H9 (cell line): ENCODE results near the gene CCDC127. TPM values are rescaled to one million over a fixed set of nuclear protein-coding genes. Genes with fewer than 3 reads are reported as not detected.

ENCODE experiments used
- DNase-seq: peaks from one replicate; pipeline ENCODE4 v3.0.0-alpha.2; 2017
- H2AFZ ChIP-seq: one replicate; pipeline ENCODE4 v1.6.1; 2013; ENCODE audit warnings: mild to moderate bottlenecking, low read length, control low read depth, moderate library complexity
- H2AK5ac ChIP-seq: 2 replicates; pipeline ENCODE4 v1.6.1; 2013; ENCODE audit warnings: low read length, control low read depth, mixed read lengths; ENCODE audit not compliant: insufficient read length
- H2BK120ac ChIP-seq: one replicate; pipeline ENCODE4 v1.6.1; 2013; ENCODE audit warnings: low read depth, mild to moderate bottlenecking, low read length, control low read depth, inconsistent platforms; ENCODE audit not compliant: poor library complexity, severe bottlenecking
- H2BK12ac ChIP-seq: 2 replicates; pipeline ENCODE4 v1.6.1; 2013; ENCODE audit warnings: low read length, control low read depth, mixed read lengths, low read depth; ENCODE audit not compliant: insufficient read length
- H2BK15ac ChIP-seq: 2 replicates; pipeline ENCODE4 v1.6.1; 2013; ENCODE audit warnings: low read depth, low read length, control low read depth
- H2BK20ac ChIP-seq: one replicate; pipeline ENCODE4 v1.6.1; 2013; ENCODE audit warnings: low read depth, mild to moderate bottlenecking, low read length, control low read depth, inconsistent platforms; ENCODE audit not compliant: poor library complexity, severe bottlenecking
- H2BK5ac ChIP-seq: 2 replicates; pipeline ENCODE4 v1.6.1; 2013; ENCODE audit warnings: low read length, control low read depth, mixed read lengths; ENCODE audit not compliant: insufficient read length
- H3K14ac ChIP-seq: 2 replicates; pipeline ENCODE4 v1.6.1; 2013; ENCODE audit warnings: low read length, control low read depth; ENCODE audit not compliant: insufficient read depth
- H3K18ac ChIP-seq: 2 replicates; pipeline ENCODE4 v1.6.1; 2013; ENCODE audit warnings: low read depth, mild to moderate bottlenecking, mixed read lengths, low read length, control low read depth; ENCODE audit not compliant: insufficient read length
- H3K23ac ChIP-seq: 2 replicates; pipeline ENCODE4 v1.6.1; 2013; ENCODE audit warnings: low read length, control low read depth, mixed read lengths, low read depth; ENCODE audit not compliant: insufficient read length
- H3K23me2 ChIP-seq: 2 replicates; pipeline ENCODE4 v1.6.1; 2013; ENCODE audit warnings: low read depth, mild to moderate bottlenecking, mixed read lengths, low read length, control low read depth; ENCODE audit not compliant: insufficient read length, poor library complexity, severe bottlenecking
- H3K27ac ChIP-seq: 2 replicates; pipeline ENCODE4 v1.5.1; 2013; ENCODE audit warnings: low read length, control low read depth, mixed read lengths, low read depth; ENCODE audit not compliant: insufficient read length
- H3K27me3 ChIP-seq: 2 replicates; pipeline ENCODE4 v1.6.1; 2013; ENCODE audit warnings: low read length, control low read depth, inconsistent platforms; ENCODE audit not compliant: insufficient read depth
- H3K4ac ChIP-seq: 2 replicates; pipeline ENCODE4 v1.6.1; 2013; ENCODE audit warnings: low read depth, mild to moderate bottlenecking, control low read depth, inconsistent platforms, low read length, moderate library complexity
- H3K4me1 ChIP-seq: 2 replicates; pipeline ENCODE4 v1.6.1; 2013; ENCODE audit warnings: low read length, control low read depth, inconsistent platforms; ENCODE audit not compliant: insufficient read depth
- H3K4me2 ChIP-seq: 2 replicates; pipeline ENCODE4 v1.6.1; 2013; ENCODE audit warnings: low read length, control low read depth, mixed read lengths; ENCODE audit not compliant: insufficient read length, insufficient read depth
- H3K56ac ChIP-seq: 2 replicates; pipeline ENCODE4 v1.6.1; 2013; ENCODE audit warnings: low read depth, mild to moderate bottlenecking, mixed read lengths, low read length, control low read depth; ENCODE audit not compliant: insufficient read length
- H3K79me1 ChIP-seq: 2 replicates; pipeline ENCODE4 v1.6.1; 2013; ENCODE audit warnings: low read depth, mild to moderate bottlenecking, moderate library complexity, low read length, control low read depth, inconsistent platforms; ENCODE audit not compliant: insufficient read depth, poor library complexity, severe bottlenecking
- H3K79me2 ChIP-seq: 2 replicates; pipeline ENCODE4 v1.6.1; 2013; ENCODE audit warnings: low read length, control low read depth, inconsistent platforms; ENCODE audit not compliant: insufficient read depth
- H3K9ac ChIP-seq: 2 replicates; pipeline ENCODE4 v1.6.1; 2013; ENCODE audit warnings: low read length, control low read depth, mixed read lengths; ENCODE audit not compliant: insufficient read length; ENCODE audit errors: extremely low read depth
- H3K9me3 ChIP-seq: one replicate; pipeline ENCODE4 v1.6.1; 2013; ENCODE audit warnings: low read depth, low read length, inconsistent platforms; ENCODE audit not compliant: control insufficient read depth
- H3T11ph ChIP-seq: one replicate; pipeline ENCODE4 v1.6.1; 2013; ENCODE audit warnings: mild to moderate bottlenecking, low read length, control low read depth, inconsistent platforms
- H4K20me1 ChIP-seq: one replicate; pipeline ENCODE4 v1.6.1; 2013; ENCODE audit not compliant: control insufficient read depth, insufficient read length, insufficient read depth
- H4K5ac ChIP-seq: 2 replicates; pipeline ENCODE4 v1.6.1; 2013; ENCODE audit warnings: low read depth, mild to moderate bottlenecking, mixed read lengths, low read length, control low read depth; ENCODE audit not compliant: insufficient read length
- H4K8ac ChIP-seq: replicated peaks from 2 replicates; pipeline ENCODE4 v1.6.1; 2013; ENCODE audit warnings: low read length, control low read depth, mixed read lengths, low read depth; ENCODE audit not compliant: insufficient read length
- H4K91ac ChIP-seq: 2 replicates; pipeline ENCODE4 v1.6.1; 2013; ENCODE audit warnings: low read depth, mild to moderate bottlenecking, moderate library complexity, mixed read lengths, low read length, control low read depth; ENCODE audit not compliant: insufficient read length
- H3K27ac Mint-ChIP-seq, 3 experiments: 2 replicates in 2 of 3; 3 replicates in 1 of 3; pipeline ENCODE4 v1.8.0; 2020 to 2021; ENCODE audit warnings: mixed read lengths in 3 of 3, mild to moderate bottlenecking in 1 of 3, moderate library complexity in 1 of 3
- H3K27me3 Mint-ChIP-seq: 2 replicates; pipeline ENCODE4 v1.8.0; 2021; ENCODE audit warnings: low read depth, mild to moderate bottlenecking, moderate library complexity, mixed read lengths
- H3K36me3 Mint-ChIP-seq, 3 experiments: 2 replicates in 2 of 3; 3 replicates in 1 of 3; pipeline ENCODE4 v1.8.0; 2020 to 2021; ENCODE audit warnings: low read depth in 3 of 3, mixed read lengths in 3 of 3; ENCODE audit not compliant: insufficient read depth in 1 of 3
- H3K4me1 Mint-ChIP-seq, 2 experiments: 2 replicates each; pipeline ENCODE4 v1.8.0; 2020; ENCODE audit warnings: mixed read lengths in 2 of 2
- H3K4me3 Mint-ChIP-seq, 2 experiments: 2 replicates in 1 of 2; 3 replicates in 1 of 2; pipeline ENCODE4 v1.8.0; 2020 to 2021; ENCODE audit warnings: mild to moderate bottlenecking in 2 of 2, mixed read lengths in 2 of 2, moderate library complexity in 1 of 2
- H3K9me3 Mint-ChIP-seq, 2 experiments: 2 replicates in 1 of 2; 3 replicates in 1 of 2; pipeline ENCODE4 v1.8.0; 2020; ENCODE audit warnings: mild to moderate bottlenecking in 2 of 2, mixed read lengths in 2 of 2, moderate library complexity in 1 of 2
- WGBS: extraction: QIAGEN DNeasy Blood & Tissue Kit; methylation state at CpG from one replicate; pipeline ENCODE4 v1.1.7; 2013; ENCODE audit warnings: missing lambda C conversion rate, low lambda C conversion rate, mixed read lengths; ENCODE audit not compliant: insufficient read length; ENCODE audit errors: extremely low coverage; 5-methylcytosine and 5-hydroxymethylcytosine counted together
- total RNA-seq: library from RNA; stranded (reverse); gene quantifications from 2 replicates; pipeline ENCODE4 v1.2.1, GENCODE V29; 2021
- TF ChIP-seq, protein P1 (sequence below): fragments of 200-600 bp; sonication (generic); conservative IDR thresholded peaks from 3 replicates; pipeline ENCODE4 v1.8.0; 2021; ENCODE audit warnings: antibody characterized with exemption, mild to moderate bottlenecking

The CCDC127 gene
- total RNA-seq, 1 experiment from 2014 or later: 9.0 TPM

DNA sequence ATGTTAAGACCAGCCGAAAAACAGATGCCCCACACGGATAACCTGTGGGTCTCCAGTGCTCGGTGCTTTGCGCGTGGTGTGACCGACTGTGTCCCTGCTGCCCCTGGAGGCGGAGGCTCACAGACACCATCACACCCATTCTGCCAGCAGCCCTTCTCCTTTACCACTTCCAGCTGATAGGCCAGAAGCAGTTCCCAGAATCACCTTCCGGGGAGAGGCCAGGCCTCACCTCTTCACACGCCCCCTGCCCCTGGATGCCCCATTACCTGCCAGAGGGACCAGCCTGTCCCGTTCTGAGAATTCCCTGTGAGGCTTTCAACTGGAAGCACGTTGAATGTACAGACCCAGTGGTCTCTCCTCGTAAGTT lies 48.2 kb downstream of the CCDC127 start:
- Mint-ChIP-seq H3K36me3 (peaks cover 7 to 49% (median 45%) of the 10 kb centered on the region in 3 experiments), H3K27me3 (no peaks in the 10 kb centered on the region; the same call in 1 of the 2 replicates), H3K27ac (peak overlapping the region in 1 of 3 experiments; percentile 14; a peak in 1 of 7 replicates), H3K9me3 (peaks cover 5 to 8% of the 10 kb centered on the region in 2 experiments), H3K4me3 (no peak overlapping the region), H3K4me1 (peaks cover 0 to 5% of the 10 kb centered on the region in 2 experiments; a peak in 1 of 4 replicates)
- no peaks in the 10 kb centered on the region for H3K27me3 ChIP-seq
- H3K9ac ChIP-seq: no peak overlapping the region
- no peak for DNase-seq
- no CpG with 5 or more reads among the region's 12 CpGs for WGBS
- no peak overlapping the region for H3K4ac ChIP-seq
- H3K4me1 ChIP-seq: no peaks in the 10 kb centered on the region
- H4K5ac ChIP-seq: no peak overlapping the region
- H2BK12ac ChIP-seq: no peak overlapping the region
- no peak overlapping the region for H3K27ac ChIP-seq
- no peak overlapping the region for H2AFZ ChIP-seq
- no peak overlapping the region for H2AK5ac ChIP-seq
- no peaks in the 10 kb centered on the region for H3K79me1 ChIP-seq
- H2BK15ac ChIP-seq: no peak overlapping the region
- no peak overlapping the region for H3T11ph ChIP-seq
- no peak overlapping the region for H3K18ac ChIP-seq
- H3K14ac ChIP-seq: no peak overlapping the region
- H3K4me2 ChIP-seq: no peak overlapping the region
- TF ChIP-seq, protein P1, sequence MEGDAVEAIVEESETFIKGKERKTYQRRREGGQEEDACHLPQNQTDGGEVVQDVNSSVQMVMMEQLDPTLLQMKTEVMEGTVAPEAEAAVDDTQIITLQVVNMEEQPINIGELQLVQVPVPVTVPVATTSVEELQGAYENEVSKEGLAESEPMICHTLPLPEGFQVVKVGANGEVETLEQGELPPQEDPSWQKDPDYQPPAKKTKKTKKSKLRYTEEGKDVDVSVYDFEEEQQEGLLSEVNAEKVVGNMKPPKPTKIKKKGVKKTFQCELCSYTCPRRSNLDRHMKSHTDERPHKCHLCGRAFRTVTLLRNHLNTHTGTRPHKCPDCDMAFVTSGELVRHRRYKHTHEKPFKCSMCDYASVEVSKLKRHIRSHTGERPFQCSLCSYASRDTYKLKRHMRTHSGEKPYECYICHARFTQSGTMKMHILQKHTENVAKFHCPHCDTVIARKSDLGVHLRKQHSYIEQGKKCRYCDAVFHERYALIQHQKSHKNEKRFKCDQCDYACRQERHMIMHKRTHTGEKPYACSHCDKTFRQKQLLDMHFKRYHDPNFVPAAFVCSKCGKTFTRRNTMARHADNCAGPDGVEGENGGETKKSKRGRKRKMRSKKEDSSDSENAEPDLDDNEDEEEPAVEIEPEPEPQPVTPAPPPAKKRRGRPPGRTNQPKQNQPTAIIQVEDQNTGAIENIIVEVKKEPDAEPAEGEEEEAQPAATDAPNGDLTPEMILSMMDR: no peak
- no peak overlapping the region for H2BK5ac ChIP-seq
- no peak overlapping the region for H4K8ac ChIP-seq
- H3K56ac ChIP-seq: no peak overlapping the region
- no peaks in the 10 kb centered on the region for H3K79me2 ChIP-seq
- H3K23ac ChIP-seq: no peak overlapping the region
- no peak overlapping the region for H2BK20ac ChIP-seq
- no peaks in the 10 kb centered on the region for H3K23me2 ChIP-seq
- H4K91ac ChIP-seq: no peak overlapping the region
- no peak overlapping the region for H2BK120ac ChIP-seq
- no peaks in the 10 kb centered on the region for H3K9me3 ChIP-seq
- no peaks in the 10 kb centered on the region for H4K20me1 ChIP-seq
